GM19025 (cell line): Measurements from ENCODE around the gene HDAC11.
"Not testable (repeated sequence)": the region's sequence is repeated elsewhere in the genome, so short reads cannot be mapped to it uniquely, and the experiment has no call there.

ENCODE experiments used
- ATAC-seq: cut with Tn5 transposase; IDR thresholded peaks from one replicate; pipeline ENCODE4 v1.9.1; 2021; ENCODE audit warnings: mild to moderate bottlenecking, low read depth, moderate library complexity; ENCODE audit not compliant: unreplicated experiment

The HDAC11 gene

GRCh38 chr3:13479582-13480339 lies at the start of gene HDAC11:
Gene HDAC11 (plus strand): TSS chr3:13480306. CDS start chr3:13480348, 42 bp downstream.
- ATAC-seq: peak; percentile 98

GRCh38 chr3:13430411-13430875 lies 49.7 kb upstream of the HDAC11 start:
- not testable (repeated sequence) for ATAC-seq

GRCh38 chr3:13432093-13432492 lies 48.0 kb upstream of the HDAC11 start:
- no peak for ATAC-seq

GRCh38 chr3:13433912-13434311 lies 46.2 kb upstream of the HDAC11 start:
- ATAC-seq: no peak

GRCh38 chr3:13436213-13436612 lies 43.9 kb upstream of the HDAC11 start:
- not testable (repeated sequence) for ATAC-seq

- ATAC-seq: no peak
Observed at GRCh38 chr3:13440204-13440817, 39.8 kb upstream of the HDAC11 start.

GRCh38 chr3:13442882-13443281 lies 37.2 kb upstream of the HDAC11 start:
- not testable (repeated sequence) for ATAC-seq

GRCh38 chr3:13451301-13451673 lies 28.8 kb upstream of the HDAC11 start:
- no peak for ATAC-seq

- no peak for ATAC-seq
Observed at GRCh38 chr3:13452490-13453335, 27.4 kb upstream of the HDAC11 start.

- no peak for ATAC-seq
Observed at GRCh38 chr3:13455644-13456043, 24.5 kb upstream of the HDAC11 start.

- ATAC-seq: no peak
Observed at GRCh38 chr3:13457593-13457992, 22.5 kb upstream of the HDAC11 start.

GRCh38 chr3:13459605-13460340 lies 20.3 kb upstream of the HDAC11 start:
- no peak for ATAC-seq

- ATAC-seq: no peak
Observed at GRCh38 chr3:13460341-13460736, 19.8 kb upstream of the HDAC11 start.

GRCh38 chr3:13461169-13462124 lies 18.7 kb upstream of the HDAC11 start:
- no peak for ATAC-seq

GRCh38 chr3:13462125-13462629 lies 17.9 kb upstream of the HDAC11 start:
- ATAC-seq: no peak

- no peak for ATAC-seq
Observed at GRCh38 chr3:13462822-13463221, 17.3 kb upstream of the HDAC11 start.

GRCh38 chr3:13463618-13464400 lies 16.3 kb upstream of the HDAC11 start:
- no peak for ATAC-seq

- ATAC-seq: no peak
Observed at GRCh38 chr3:13465236-13465873, 14.8 kb upstream of the HDAC11 start.
